KOPT-K1 (cell line): ENCODE results near the gene OLFML1.

ENCODE experiments used
- H3K27ac ChIP-seq: fragments of 200-600 bp; sonication (generic); 2 replicates; pipeline ENCODE4 v1.5.1; 2016; ENCODE audit warnings: antibody characterized with exemption, mild to moderate bottlenecking, low read depth, low read length; ENCODE audit not compliant: poor library complexity, severe bottlenecking
- H3K36me3 ChIP-seq: fragments of 200-600 bp; sonication (generic); 2 replicates; pipeline ENCODE4 v1.5.1; 2017; ENCODE audit warnings: antibody characterized with exemption, mild to moderate bottlenecking, low read length, moderate library complexity; ENCODE audit not compliant: insufficient read depth
- H3K9me3 ChIP-seq: fragments of 200-600 bp; sonication (generic); 2 replicates; pipeline ENCODE4 v1.5.1; 2017; ENCODE audit warnings: antibody characterized with exemption, low read length, mild to moderate bottlenecking; ENCODE audit not compliant: insufficient read depth, poor library complexity, severe bottlenecking

Gene OLFML1

GRCh38 chr11:7545611-7546010, 60.3 kb downstream of the OLFML1 start:
- H3K36me3 ChIP-seq, result no peaks in the 10 kb centered on the region
- H3K27ac ChIP-seq, result no peak overlapping the region
- no peaks in the 10 kb centered on the region for H3K9me3 ChIP-seq

- no peak overlapping the region for H3K27ac ChIP-seq
- H3K36me3 ChIP-seq, result no peaks in the 10 kb centered on the region
- H3K9me3 ChIP-seq, result no peaks in the 10 kb centered on the region
Measured at GRCh38 chr11:7546324-7546791, 61.1 kb downstream of the OLFML1 start.

GRCh38 chr11:7547687-7548086, 62.4 kb downstream of the OLFML1 start:
- Histone ChIP-seq H3K27ac (no peak overlapping the region), H3K9me3 (no peaks in the 10 kb centered on the region), H3K36me3 (no peaks in the 10 kb centered on the region)

- Histone ChIP-seq H3K27ac (no peak overlapping the region), H3K36me3 (no peaks in the 10 kb centered on the region), H3K9me3 (no peaks in the 10 kb centered on the region)
Measured at GRCh38 chr11:7548659-7549274, 63.5 kb downstream of the OLFML1 start.

- Histone ChIP-seq H3K9me3 (no peaks in the 10 kb centered on the region), H3K36me3 (no peaks in the 10 kb centered on the region), H3K27ac (no peak overlapping the region)
Measured at GRCh38 chr11:7549681-7550080, 64.4 kb downstream of the OLFML1 start.

DNA sequence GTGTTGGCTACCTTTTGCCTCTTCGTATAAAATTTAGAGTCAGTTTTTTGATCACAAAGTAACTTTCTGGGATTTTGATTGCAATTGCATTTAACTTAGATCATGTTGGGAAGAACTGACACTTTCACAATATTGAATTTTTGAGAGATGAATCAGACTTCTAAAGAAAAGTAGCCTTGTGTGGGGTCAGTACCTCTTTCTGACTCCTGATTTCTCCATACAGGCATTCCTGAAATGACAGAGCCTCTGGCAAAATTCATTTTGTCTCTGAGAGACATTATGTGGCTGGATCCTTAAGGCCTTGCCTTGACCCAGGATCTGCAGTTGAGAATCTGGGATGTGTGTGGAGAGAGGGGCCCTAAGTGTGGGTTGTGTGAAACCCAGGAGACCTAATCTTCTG, 66.3 kb downstream of the OLFML1 start:
- H3K36me3 ChIP-seq, result no peaks in the 10 kb centered on the region
- no peak overlapping the region for H3K27ac ChIP-seq
- no peaks in the 10 kb centered on the region for H3K9me3 ChIP-seq

- Histone ChIP-seq H3K9me3 (no peaks in the 10 kb centered on the region), H3K36me3 (no peaks in the 10 kb centered on the region), H3K27ac (no peak overlapping the region)
Measured at GRCh38 chr11:7552666-7553065, 67.4 kb downstream of the OLFML1 start.

- Histone ChIP-seq H3K36me3 (no peaks in the 10 kb centered on the region), H3K27ac (no peak overlapping the region)
Measured at GRCh38 chr11:7555052-7555699, 69.9 kb downstream of the OLFML1 start.

GRCh38 chr11:7558046-7558445, 72.7 kb downstream of the OLFML1 start:
- no peaks in the 10 kb centered on the region for H3K9me3 ChIP-seq
- H3K27ac ChIP-seq, result no peak overlapping the region
- no peaks in the 10 kb centered on the region for H3K36me3 ChIP-seq

More at GRCh38 chr11:7555052-7555699, 69.9 kb downstream of the OLFML1 start:
- no peaks in the 10 kb centered on the region for H3K9me3 ChIP-seq

DNA sequence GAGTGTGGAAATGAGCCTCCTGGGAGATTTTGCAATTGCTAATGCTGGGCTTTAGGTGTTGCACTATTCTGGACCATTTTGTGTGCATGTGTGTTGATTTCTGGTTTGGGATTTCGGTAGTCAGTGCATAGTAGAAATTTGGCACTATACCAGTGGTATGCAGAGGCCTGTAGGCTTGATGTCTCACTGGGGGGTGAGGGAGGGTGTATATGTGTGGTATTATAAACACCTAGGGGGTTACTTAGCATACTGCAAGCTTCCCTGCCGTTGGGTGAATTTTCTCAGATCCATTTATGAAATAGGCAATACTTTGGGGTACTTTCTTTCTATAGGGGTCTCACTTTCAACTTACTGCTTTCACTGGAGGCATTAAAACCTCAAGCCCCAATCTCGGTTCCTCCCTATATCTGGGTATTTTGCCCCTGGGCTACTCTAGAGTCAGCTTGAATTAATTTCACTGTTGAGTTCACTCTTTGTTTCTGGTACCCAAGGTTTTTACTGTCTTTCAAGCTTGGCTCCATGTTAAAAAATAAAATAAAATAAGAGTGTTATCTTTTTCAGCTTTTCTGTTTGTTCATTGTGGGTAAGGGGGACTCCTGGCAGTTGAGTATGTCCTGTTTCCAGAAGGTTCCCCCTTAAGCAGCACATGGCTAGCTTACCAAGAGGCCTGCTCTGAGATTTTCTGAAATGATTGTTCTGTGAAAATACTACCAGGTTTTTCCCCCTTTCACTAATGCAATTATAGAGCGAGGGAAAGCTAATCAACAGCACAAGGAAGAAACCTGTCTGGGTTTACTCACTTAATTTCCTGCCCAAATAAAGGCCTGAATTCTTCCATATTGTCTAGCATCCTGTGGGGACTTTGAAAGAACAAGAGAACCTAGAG, 74.3 kb downstream of the OLFML1 start:
- Histone ChIP-seq H3K36me3 (no peaks in the 10 kb centered on the region), H3K27ac (no peak overlapping the region), H3K9me3 (no peaks in the 10 kb centered on the region)
